ENCODE data around the gene POLR3F.
"Not testable (repeated sequence)": the region's sequence is repeated elsewhere in the genome, so short reads cannot be mapped to it uniquely, and the experiment has no call there.

The POLR3F gene

GRCh38 chr20:18506744-18507143 is 39.6 kb downstream of the POLR3F start:
- DNase-seq (ENCODE audit: low read depth) = no peak

DNA sequence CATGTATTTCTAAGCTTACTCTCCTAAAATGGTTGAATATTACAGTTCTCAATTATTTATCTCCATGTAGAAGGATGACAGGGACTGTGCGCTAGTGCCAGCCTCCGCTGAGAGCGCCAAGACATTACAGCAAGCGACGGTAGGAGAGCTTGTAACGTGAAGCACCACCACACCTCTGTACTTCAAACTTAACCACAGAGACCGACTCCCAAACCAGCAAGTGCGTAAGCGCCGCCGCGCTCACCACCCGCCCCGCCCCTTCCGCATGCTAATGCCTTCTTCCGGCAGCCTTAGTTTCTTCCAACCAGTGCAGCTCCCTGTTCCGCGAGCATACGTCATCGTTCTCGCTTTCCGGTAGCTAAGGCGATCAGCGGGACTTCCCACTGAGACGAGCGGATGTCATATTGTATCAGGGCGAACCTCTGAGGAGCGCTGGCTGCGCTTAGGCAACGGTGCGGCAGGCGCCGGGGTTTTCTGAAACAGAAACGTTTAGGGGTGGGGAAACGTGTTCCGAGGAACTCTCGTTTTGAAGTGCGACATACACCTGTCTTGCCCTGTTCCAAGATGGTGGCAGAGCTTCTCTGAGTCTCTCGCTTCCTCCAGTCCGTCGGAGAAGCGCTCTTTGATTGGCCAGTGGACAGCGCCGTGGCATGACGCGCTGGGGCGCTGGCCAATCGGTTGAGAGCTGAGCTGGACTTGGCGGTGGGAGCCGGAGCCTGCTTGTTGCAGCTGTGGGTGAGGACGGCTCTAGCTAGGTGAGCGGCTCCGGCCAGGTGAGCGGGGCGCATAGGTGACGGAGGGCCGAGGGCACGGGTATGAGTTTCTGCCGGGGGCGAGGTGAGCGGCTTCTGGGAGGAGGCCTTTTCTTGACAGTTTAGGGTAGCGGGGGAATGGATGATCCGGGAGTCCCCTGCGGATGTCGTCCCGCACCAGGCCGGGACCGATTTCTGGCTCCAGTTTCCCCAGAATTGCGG is 40.3 kb downstream of the POLR3F start, which contains the start of gene SEC23B:
TSS of gene SEC23B (plus strand) at position 723 of the 974 bp plus-strand sequence. CDS start 2,896 bp downstream, outside the sequence.
- DNase-seq (ENCODE audit: low read depth) = peak; percentile 97

DNA sequence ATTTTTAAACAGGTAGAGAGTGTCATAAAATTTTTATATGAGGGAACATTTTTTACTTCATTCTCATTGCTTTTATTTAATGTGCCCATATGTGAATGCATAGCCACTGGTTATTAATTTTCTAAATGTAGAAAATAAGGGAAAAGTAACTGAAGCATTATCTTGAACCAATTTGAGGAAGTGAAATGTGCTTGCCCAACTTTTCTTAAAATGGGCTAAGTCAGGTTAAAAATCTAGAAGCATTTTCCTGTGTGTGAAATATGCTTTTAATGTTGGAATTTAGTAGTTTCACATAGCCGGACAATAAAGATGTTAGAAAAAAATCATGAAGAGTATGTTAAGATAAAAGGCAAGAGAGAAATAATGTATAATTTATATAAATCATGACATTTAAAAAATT is 44.4 kb downstream of the POLR3F start:
- no peak for DNase-seq (ENCODE audit: low read depth)

DNA sequence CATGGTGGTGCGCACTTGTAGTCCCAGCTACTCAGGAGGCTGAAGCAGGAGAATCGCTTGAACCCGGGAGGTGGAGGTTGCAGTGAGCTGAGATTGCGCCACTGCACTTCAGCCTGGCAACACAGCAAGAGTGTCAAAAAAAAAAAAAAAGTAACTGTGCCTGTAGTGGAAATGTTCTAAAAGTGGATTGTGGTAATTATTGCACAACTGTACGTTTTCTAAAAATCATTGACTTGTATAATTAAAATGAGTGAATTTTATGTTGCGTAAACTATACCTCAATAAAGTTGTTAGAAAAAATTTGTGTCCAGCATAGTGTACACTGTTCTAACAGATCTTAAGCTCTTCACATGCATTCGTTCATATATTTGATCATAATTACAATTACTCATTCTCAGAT is 46.0 kb downstream of the POLR3F start:
- no peak for DNase-seq (ENCODE audit: low read depth)

GRCh38 chr20:18514127-18514526 is 46.9 kb downstream of the POLR3F start:
- no peak for DNase-seq (ENCODE audit: low read depth)

GRCh38 chr20:18515973-18516372 is 48.8 kb downstream of the POLR3F start:
- DNase-seq (ENCODE audit: low read depth) = no peak

GRCh38 chr20:18522066-18522465 is 54.9 kb downstream of the POLR3F start:
- DNase-seq (ENCODE audit: low read depth) = not testable (repeated sequence)

DNA sequence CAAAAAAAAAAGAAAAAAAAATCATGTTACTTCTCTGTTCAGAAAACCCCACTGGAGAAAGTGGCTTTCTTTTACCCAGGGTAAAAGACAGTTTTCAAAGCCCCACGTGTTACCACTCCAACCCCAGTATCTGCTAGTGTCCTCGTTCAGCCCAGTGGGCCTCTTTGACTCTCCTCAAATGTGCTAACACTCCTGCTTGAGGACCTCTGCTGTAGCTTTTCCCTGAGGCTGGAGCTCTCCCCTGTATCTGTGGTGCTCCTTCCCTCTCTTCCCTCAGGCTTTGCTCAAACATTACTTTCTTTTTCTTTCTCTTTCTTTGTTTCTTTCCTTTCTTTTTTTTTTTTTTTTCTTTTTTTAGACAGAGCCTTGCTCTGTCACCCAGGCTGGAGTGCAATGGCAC is 55.9 kb downstream of the POLR3F start:
- no peak for DNase-seq (ENCODE audit: low read depth)

GRCh38 chr20:18524646-18525045 is 57.5 kb downstream of the POLR3F start:
- DNase-seq (ENCODE audit: low read depth) = no peak

- not testable (repeated sequence) for DNase-seq (ENCODE audit: low read depth)
These were observed 59.6 kb downstream of the POLR3F start for GRCh38 chr20:18526761-18527160.

DNA sequence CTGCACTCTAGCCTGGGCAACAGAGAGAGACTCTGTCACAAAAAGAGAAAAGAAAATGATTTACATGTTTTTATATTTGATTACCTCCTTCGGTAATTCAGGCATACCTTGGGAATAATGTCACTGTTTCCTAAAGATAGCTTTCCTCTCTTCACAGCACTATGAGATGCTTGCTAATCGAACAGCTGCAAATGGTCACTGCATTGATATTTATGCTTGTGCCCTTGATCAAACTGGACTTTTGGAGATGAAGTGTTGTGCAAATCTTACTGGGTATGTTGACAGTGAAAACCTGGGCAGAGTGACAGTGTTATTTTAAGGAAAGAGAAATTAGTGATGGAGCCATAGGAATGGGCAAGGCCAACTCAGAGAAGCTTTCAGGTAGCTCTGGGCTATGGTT is 60.1 kb downstream of the POLR3F start:
- DNase-seq (ENCODE audit: low read depth) = no peak

- DNase-seq (ENCODE audit: low read depth) = no peak
These were observed 60.6 kb downstream of the POLR3F start for GRCh38 chr20:18527836-18528235.

DNA sequence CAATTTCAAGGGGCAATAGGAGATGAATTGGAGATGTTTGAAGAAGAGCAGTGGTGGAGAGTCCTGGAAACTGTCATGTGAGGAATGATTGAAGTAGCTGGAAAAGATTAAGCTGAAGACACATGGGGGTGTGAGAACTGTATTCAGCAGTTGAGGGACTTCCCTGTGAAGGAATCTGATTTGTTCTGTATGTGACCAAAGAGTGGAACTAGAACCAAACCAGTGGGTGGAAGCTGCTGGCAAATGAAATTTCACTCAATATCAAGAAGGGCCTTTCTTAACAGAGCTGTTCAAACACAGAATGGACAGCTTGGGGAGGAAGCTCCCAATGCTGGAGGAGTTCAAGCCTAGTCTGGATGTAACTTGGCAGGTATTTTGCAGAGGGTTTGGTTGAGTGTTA is 61.9 kb downstream of the POLR3F start:
- DNase-seq (ENCODE audit: low read depth) = no peak

GRCh38 chr20:18532626-18533025 is 65.4 kb downstream of the POLR3F start:
- DNase-seq (ENCODE audit: low read depth) = no peak

DNA sequence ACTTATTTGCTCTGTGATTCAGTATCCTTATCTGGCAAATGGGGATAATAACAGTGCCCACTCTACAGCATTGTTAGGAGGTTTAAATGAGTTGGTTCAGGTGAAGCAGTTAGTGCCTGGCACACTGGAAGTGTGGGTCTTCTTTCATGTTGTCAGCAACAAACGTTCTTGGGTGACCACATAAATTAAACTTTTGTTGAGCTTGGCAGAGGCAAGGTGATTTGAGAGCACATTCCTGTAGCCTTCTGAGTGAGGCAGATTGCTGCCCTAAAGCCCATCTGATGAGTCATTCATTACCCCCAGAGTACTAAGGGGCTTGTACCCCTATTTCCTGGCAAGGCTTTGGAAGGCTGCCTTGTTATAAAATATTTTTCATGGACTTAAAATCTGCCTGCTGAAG is 66.3 kb downstream of the POLR3F start:
- no peak for DNase-seq (ENCODE audit: low read depth)

DNA sequence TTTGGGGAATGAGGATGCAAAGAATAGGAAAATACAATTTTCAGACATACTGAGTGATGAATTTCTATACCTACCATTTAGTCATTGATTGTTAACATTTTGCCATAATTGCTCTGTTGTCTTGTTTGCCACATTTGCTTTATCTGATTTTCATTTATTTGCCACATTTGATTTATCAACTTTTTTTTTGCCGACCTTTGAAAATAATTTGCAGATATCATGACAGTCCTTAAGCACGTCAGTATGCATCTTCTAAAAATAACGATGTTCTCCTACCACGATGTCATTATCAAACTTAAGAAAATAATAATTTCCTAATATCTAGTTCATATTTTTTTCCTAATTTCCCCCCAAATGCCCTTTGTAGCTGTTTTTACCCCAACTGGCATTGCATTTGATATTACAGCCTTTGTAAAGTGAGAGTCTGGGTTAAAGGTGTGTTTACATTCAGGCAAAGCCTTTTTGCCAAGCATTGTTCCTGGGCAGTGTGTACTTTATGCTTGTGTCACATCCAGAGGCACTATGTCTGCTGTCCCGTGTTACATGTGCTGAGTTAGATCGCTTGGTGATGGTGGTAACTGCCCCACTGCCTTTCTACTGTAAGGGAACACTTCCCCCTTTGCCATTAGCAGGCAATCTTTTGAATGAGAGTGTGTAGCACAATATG is 66.9 kb downstream of the POLR3F start:
- DNase-seq (ENCODE audit: low read depth) = no peak
